ENCODE results near the gene AZU1. TPM values are rescaled to one million over a fixed set of nuclear protein-coding genes. Genes with fewer than 3 reads are reported as not detected.

AZU1 gene
- total RNA-seq, 4 donors from 2014 or later: not detected

DNA sequence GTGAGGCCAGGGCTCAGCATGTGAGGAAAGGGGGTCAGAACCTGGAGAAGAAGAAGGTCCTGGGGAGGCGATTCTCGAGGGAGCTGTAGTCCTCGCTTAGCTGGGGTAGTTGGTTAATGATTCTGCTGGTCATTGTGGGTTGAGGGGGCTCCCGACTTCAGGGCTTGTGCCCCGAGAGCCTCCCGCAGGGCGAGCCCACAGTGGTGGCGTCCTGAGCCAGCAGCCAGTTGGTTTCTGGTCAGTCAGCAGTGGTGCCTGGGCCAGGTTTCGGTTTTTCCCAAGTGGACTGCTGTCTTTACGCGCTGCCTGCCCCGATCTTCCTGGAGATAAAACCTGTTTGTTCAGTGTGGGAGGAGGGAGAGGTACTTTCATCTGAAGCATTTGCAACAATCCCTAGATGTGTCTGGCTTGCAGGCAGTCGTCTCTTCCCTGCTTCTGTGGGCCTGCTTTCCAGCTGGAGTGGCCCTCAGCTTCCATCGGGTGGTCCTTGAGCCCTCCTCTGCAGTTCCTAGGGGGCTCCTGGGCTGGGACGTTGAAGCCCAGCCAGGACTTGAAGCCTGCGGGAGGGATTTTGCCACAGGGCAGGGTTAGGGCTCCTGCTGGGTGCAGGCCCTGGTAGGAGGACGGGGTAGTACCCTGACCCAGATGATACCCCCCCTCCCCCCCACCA is 27.1 kb upstream of the AZU1 start:
- TF ChIP-seq POLR2A (IDR thresholded peaks at IDR 0.05) (no peak), CTCF (IDR thresholded peaks at IDR 0.05) (no peak)
- Histone ChIP-seq H3K9me3 (no peaks in the 10 kb centered on the region), H3K36me3 (peaks cover 20 to 62% (median 22%) of the 10 kb centered on the region in 3 donors), H3K27ac (peak overlapping the region; percentile 95 to 100 (median 100)), H3K4me3 (peak overlapping the region; percentile 13 to 99 (median 70)), H3K4me1 (peaks cover 60 to 86% (median 62%) of the 10 kb centered on the region in 3 donors), H3K27me3 (no peaks in the 10 kb centered on the region)
- intact Hi-C loops (cut with DNase I): no loop called here
- WGBS, 2 donors: 0 to 19% methylated on average over 4 to 9 of the region's 17 CpGs
- DNase-seq: no peak

GRCh38 chr19:801030-801860 is 26.4 kb upstream of the AZU1 start:
- peak overlapping the region; percentile 13 to 99 (median 70) for H3K4me3 ChIP-seq
- H3K4me1 ChIP-seq: peaks cover 53 to 86% (median 55%) of the 10 kb centered on the region in 3 donors
- H3K36me3 ChIP-seq: peaks cover 27 to 70% (median 30%) of the 10 kb centered on the region in 3 donors

GRCh38 chr19:801861-802497 is 25.7 kb upstream of the AZU1 start:
- Histone ChIP-seq H3K9me3 (no peaks in the 10 kb centered on the region), H3K27me3 (no peaks in the 10 kb centered on the region), H3K4me1 (peaks cover 50 to 88% (median 52%) of the 10 kb centered on the region in 3 donors), H3K36me3 (peaks cover 35 to 77% (median 37%) of the 10 kb centered on the region in 3 donors), H3K27ac (peak overlapping the region; percentile 95 to 100 (median 100)), H3K4me3 (peak overlapping the region in 3 of 4 donors; percentile 55 to 99 (median 84))
- intact Hi-C loops (cut with DNase I): no loop called here
- DNase-seq: no peak
- WGBS, 2 donors: 0 to 22% methylated on average over 1 to 17 of the region's 23 CpGs
- TF ChIP-seq POLR2A (IDR thresholded peaks at IDR 0.05) (no peak), CTCF (IDR thresholded peaks at IDR 0.05) (no peak)

More at GRCh38 chr19:801030-801860, 26.4 kb upstream of the AZU1 start:
- 10 to 25% methylated on average over 4 to 8 of the region's 29 CpGs for WGBS, 2 donors
- H3K27me3 ChIP-seq: no peaks in the 10 kb centered on the region
- H3K9me3 ChIP-seq: no peaks in the 10 kb centered on the region
- DNase-seq: no peak
- TF ChIP-seq CTCF (IDR thresholded peaks at IDR 0.05): no peak
- no peak for TF ChIP-seq POLR2A (IDR thresholded peaks at IDR 0.05)
- peak overlapping the region; percentile 95 to 100 (median 100) for H3K27ac ChIP-seq
- intact Hi-C loops (cut with DNase I): no loop called here

DNA sequence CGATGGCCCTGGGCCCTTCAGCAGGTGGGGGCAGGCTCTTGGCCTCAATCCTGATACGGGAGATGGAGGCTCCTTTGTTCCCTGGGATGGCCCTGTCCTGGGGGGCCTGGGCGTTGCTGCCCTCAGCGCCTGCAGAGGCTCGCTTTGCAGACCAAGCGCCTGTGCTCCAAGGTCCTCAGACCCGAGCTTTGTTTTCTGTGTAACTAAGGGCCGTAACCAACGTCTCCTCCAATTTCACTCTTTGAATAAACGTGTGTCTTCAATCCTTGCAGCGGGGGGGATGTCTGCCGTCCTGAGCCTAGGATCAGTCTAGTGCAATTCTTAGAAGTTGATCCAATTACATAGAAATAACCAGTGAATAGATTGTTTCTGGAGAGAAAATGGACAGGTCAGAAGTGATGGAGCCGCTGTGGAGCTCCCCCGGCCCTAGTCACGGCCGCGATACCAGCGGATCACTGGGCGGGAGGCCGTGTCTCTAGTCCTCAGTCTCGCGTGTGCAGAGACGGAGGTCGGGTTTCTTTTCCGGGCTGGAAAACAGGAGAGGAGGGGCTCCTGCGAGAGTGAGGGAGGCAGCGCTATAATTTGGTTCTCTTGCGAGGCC is 25.0 kb upstream of the AZU1 start:
- TF ChIP-seq POLR2A (IDR thresholded peaks at IDR 0.05) (no peak), CTCF (IDR thresholded peaks at IDR 0.05) (no peak)

More for the DNA sequence above, 25.0 kb upstream of the AZU1 start:
- Histone ChIP-seq H3K27ac (peak overlapping the region in 2 of 4 donors; percentile 95 to 100), H3K27me3 (no peaks in the 10 kb centered on the region), H3K4me3 (peak overlapping the region in 3 of 4 donors; percentile 55 to 99 (median 84)), H3K4me1 (peaks cover 50 to 92% (median 52%) of the 10 kb centered on the region in 3 donors), H3K9me3 (no peaks in the 10 kb centered on the region), H3K36me3 (peaks cover 40 to 83% (median 41%) of the 10 kb centered on the region in 3 donors)
- intact Hi-C loops (cut with DNase I): no loop called here
- 31 to 54% methylated on average over 16 to 20 of the region's 28 CpGs for WGBS, 2 donors
- DNase-seq: no peak
